Sigmoid colon (tissue), 4 donors: ENCODE data around the gene MRPL23.

Experiments used
- CTCF ChIP-seq, 4 experiments: fragments of 450-650 bp in 3 of 4; fragments of 200-600 bp in 1 of 4; IDR thresholded peaks; one replicate each; pipeline ENCODE4 v1.5.1; 2016 to 2019; ENCODE audit warnings: antibody characterized with exemption in 4 of 4, mild to moderate bottlenecking in 3 of 4, moderate library complexity in 2 of 4
- EP300 ChIP-seq, 4 donors: sonication (generic); formaldehyde crosslinking; IDR thresholded peaks; one replicate each; pipeline ENCODE4 v1.6.1; 2017; ENCODE audit warnings: antibody characterized with exemption in 4 of 4
- POLR2A ChIP-seq, 2 donors: fragments of 450-650 bp; IDR thresholded peaks; one replicate each; pipeline ENCODE4 v1.6.1; 2016; ENCODE audit warnings: antibody characterized with exemption in 2 of 2, mild to moderate bottlenecking in 2 of 2, moderate library complexity in 2 of 2
- POLR2AphosphoS5 ChIP-seq, 4 donors: sonication (generic); formaldehyde crosslinking; IDR thresholded peaks; one replicate each; pipeline ENCODE4 v1.6.1; 2017; ENCODE audit warnings: antibody characterized with exemption in 4 of 4

DNA sequence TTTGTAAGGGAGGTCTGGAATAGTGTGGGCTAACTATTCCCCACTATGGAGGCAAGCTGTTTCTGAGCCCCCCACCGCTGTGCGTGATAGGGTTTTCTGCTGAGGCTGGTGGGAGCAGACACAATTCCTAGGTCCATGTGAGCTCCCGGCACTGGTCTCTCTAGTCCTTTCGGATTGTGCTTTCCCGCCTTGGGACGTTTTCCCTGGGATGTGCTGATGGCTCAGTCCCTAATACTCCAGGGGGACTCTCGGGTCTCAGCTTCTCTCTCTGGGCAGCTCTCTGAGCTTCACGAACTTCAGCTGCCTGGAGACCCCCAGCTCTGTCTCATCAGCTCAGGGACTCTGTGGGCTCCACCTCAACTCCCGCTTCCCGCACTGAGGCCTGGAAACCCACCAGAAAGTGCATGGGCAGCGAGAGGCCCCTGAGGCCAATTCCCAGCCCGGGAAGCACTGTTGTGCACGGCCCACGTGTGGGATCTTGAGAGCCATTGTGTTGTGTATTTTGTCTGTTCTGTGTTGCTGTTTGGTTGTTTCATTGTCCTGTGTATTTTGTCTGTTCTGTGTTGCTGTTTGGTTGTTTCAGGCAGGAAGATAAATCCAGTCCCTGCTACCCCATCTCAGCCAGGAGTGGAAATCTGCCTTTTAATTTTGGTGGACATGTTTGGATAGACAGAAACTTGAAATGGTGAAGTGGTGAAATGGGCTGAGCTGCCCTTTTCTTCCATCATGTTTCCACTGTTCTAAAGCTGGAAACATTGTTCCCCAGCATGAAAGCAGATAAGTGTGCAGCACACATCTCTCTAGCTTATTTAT lies 40.3 kb upstream of the MRPL23 start:
- TF ChIP-seq CTCF (IDR thresholded peaks at IDR 0.05) (no peak), EP300 (IDR thresholded peaks at IDR 0.05) (no peak), POLR2A (IDR thresholded peaks at IDR 0.05) (no peak), POLR2AphosphoS5 (IDR thresholded peaks at IDR 0.05) (no peak)
